GM19240 (cell line): ENCODE results near the gene KRTAP20-3.

Experiments
- DNase-seq: peaks from one replicate; pipeline ENCODE4 v3.0.0; 2011; ENCODE audit warnings: low spot score; ENCODE audit not compliant: insufficient read length

The KRTAP20-3 gene

GRCh38 chr21:30642564-30642963 lies at the start of gene KRTAP20-3:
Gene KRTAP20-3 (plus strand): TSS chr21:30642864.
- DNase-seq: no peak

DNA sequence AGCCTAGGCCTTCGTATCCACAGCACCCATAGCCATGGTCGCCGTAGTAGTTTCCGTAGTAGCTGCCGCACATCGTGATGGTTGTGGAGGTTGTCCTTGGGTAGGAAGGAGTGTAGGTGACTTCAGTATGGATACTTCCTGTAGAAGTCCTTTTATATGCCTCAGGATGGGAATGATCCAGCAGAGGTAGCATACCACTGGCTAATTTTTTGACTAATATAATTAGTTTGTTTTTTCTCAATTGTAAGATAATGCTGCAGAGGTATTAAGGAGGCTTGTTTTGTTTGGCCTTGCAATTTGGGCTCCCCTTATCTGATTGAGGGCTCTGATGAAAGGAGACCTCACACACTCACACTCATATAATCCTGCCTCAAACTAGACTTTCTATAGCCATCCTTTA lies 43.9 kb upstream of the KRTAP20-3 start, which contains the start of gene KRTAP6-2:
Gene KRTAP6-2 (minus strand): TSS at position 101 of the 400 bp plus-strand sequence. CDS start 28 bp downstream, at position 73.
- no peak for DNase-seq

DNA sequence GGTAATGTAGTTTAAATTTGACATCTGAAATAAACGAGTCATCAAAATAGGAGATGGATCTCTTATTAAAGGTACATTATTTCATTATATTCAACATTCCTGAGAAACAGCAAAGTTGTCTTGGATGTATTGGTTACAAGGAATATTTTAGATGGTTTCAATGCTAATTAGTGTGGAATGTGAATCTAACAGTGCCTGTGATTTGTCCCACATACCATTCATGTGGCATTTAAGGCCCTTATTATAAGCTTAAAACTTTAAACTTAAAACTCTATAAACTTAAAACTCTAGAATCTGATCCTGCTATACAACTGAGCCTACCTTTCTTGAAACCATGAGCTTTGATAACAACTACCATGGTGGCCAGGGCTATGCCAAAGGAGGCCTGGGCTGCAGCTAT lies 41.9 kb upstream of the KRTAP20-3 start, which contains the start of gene KRTAP22-1:
Gene KRTAP22-1 (plus strand): TSS at position 301 of the 400 bp plus-strand sequence.
- no peak for DNase-seq

- DNase-seq: no peak
These were observed 36.7 kb upstream of the KRTAP20-3 start for GRCh38 chr21:30605968-30606367.

GRCh38 chr21:30612132-30612531 lies 30.5 kb upstream of the KRTAP20-3 start:
- DNase-seq: no peak

GRCh38 chr21:30613836-30614235 lies 28.8 kb upstream of the KRTAP20-3 start, which contains the start of gene KRTAP6-1:
Gene KRTAP6-1 (minus strand): TSS chr21:30613930. CDS start chr21:30613904, 26 bp downstream.
- no peak for DNase-seq

GRCh38 chr21:30615199-30615598 lies 27.5 kb upstream of the KRTAP20-3 start:
- no peak for DNase-seq

GRCh38 chr21:30616125-30616524 lies 26.5 kb upstream of the KRTAP20-3 start, which contains the start of gene KRTAP20-1:
Gene KRTAP20-1 (plus strand): TSS chr21:30616425. CDS start chr21:30616455, 30 bp downstream.
- DNase-seq: no peak

DNA sequence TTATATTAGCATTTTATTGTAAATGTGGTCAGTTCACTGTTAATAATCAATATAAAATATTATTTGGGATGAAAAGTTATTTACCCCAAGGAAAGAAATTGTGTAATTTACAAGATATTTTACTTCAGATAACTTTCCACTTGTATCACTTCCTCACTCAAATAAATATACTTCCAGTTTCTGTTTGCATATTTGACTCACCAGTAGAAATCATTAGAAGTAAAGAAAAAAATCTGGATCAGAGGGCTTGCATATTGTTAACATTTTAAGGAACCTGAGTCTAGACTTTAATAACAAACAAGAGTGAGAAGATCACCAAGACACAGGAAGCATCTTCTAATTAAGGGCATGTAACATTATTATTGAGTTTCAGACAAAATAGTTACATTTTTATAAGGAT lies 22.6 kb upstream of the KRTAP20-3 start:
- no peak for DNase-seq

GRCh38 chr21:30620522-30620921 lies 22.1 kb upstream of the KRTAP20-3 start, which contains the start of gene KRTAP20-4:
Gene KRTAP20-4 (plus strand): TSS chr21:30620627.
- no peak for DNase-seq

GRCh38 chr21:30623362-30623761 lies 19.3 kb upstream of the KRTAP20-3 start:
- DNase-seq: no peak

GRCh38 chr21:30625449-30626165 lies 17.1 kb upstream of the KRTAP20-3 start:
- no peak for DNase-seq

- DNase-seq: no peak
These were observed 14.6 kb upstream of the KRTAP20-3 start for GRCh38 chr21:30628109-30628508.

DNA sequence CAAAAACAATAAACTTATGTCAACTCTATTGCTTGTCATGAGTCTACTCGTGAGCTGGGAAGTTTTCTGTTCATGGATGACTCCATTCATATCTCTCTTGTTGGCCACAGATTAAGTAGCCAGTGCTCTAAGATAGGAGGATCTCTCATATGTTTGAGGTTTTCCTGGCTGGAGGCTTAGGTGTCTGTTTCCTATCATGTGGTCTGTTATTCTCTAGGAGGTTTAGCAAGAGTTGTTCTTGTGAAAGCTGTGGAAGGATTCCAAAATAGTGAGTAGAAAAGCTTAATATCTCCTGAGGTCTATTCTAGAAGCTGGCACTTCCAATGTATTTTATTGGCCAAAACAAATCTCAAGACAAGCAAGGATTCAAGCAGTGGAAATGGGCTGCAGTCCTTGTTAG lies 13.5 kb upstream of the KRTAP20-3 start:
- DNase-seq: no peak

DNA sequence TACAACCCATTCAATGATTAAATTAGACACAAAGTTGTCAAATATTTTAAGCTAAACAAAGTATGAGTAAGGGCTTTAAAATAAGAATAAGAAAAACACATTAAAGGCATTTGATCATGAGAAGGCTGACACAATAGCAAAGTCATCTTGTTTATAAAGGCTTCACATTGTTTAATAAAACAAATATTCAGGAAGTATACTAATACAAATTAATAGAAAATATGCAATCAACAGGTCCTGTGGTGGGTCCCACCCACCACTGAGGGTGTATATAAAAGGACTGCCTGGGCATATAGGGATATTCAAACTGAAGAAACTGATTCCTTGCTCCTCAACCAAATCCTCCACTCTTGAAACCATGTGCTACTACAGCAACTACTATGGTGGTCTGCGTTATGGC lies 7.8 kb upstream of the KRTAP20-3 start, which contains the start of gene KRTAP20-2:
Gene KRTAP20-2 (plus strand): TSS at position 301 of the 400 bp plus-strand sequence. CDS start 58 bp downstream, at position 359.
- DNase-seq: no peak

- no peak for DNase-seq
These were observed 4.0 kb upstream of the KRTAP20-3 start for GRCh38 chr21:30638686-30639085.

- DNase-seq: no peak
These were observed 4.3 kb downstream of the KRTAP20-3 start for GRCh38 chr21:30646904-30647414.

DNA sequence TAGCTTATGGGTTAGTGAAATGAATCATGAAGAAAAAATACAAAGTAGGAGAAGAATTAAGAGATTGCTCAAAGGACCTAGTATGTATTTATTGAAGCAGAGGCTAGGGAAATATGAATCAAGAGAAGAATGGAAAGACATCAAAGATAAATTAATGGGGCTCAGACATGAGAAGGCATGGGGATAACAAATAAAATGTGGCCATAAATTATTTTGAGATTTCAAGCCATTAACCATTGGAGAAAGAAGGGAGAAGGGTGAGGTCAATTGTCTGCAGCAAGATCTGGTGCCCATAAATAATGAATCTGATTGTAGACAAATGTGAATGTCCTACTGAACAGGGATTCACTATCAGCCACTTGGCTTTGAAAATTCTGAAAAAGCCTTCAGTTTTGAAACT lies 10.2 kb downstream of the KRTAP20-3 start:
- no peak for DNase-seq

DNA sequence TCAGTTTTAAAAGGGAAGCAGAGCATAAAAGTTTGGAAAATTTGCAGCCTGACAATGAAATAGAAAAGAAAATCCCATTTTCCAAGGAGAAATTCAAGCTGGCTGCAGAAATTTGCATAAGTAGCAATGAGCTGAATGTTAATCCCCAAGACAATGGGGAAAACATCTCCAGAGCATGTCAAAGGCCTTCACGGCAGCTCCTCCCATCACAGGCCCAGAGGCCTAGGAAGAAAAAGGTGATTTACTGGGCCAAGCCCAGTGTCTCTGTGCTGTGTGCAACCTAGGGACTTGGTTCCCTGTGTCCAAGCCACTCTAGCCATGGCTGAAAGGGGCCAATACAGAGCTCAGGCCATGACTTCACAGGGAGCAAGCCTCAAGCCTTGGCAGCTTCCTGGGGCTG lies 26.1 kb downstream of the KRTAP20-3 start:
- no peak for DNase-seq

- no peak for DNase-seq
These were observed 30.5 kb downstream of the KRTAP20-3 start for GRCh38 chr21:30672985-30673650.

GRCh38 chr21:30674312-30674711 lies 31.6 kb downstream of the KRTAP20-3 start:
- DNase-seq: no peak

GRCh38 chr21:30676737-30677136 lies 34.1 kb downstream of the KRTAP20-3 start:
- DNase-seq: no peak
